ENCODE data around the gene QTRT2.

DNA sequence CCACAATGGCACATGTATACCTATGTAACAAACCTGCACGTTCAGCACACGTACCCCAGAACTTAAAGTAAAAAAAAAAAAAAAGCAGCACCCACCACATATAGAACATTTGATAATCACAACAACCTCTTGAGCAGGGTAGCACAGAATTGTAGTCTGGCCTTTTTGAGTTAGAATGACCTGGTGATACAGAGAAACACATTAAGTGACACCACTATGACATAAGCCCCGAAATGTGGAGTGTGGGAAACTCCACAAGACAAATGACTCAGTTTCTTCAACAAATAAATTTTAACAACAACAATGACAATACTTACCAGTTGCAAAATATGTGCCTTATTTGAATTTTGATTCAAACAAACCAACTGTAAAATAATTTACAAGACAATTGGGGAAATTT lies 76.0 kb downstream of the QTRT2 start:
- TF ChIP-seq, protein P1, sequence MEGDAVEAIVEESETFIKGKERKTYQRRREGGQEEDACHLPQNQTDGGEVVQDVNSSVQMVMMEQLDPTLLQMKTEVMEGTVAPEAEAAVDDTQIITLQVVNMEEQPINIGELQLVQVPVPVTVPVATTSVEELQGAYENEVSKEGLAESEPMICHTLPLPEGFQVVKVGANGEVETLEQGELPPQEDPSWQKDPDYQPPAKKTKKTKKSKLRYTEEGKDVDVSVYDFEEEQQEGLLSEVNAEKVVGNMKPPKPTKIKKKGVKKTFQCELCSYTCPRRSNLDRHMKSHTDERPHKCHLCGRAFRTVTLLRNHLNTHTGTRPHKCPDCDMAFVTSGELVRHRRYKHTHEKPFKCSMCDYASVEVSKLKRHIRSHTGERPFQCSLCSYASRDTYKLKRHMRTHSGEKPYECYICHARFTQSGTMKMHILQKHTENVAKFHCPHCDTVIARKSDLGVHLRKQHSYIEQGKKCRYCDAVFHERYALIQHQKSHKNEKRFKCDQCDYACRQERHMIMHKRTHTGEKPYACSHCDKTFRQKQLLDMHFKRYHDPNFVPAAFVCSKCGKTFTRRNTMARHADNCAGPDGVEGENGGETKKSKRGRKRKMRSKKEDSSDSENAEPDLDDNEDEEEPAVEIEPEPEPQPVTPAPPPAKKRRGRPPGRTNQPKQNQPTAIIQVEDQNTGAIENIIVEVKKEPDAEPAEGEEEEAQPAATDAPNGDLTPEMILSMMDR (IDR thresholded peaks at IDR 0.05), result no peak
- TF ChIP-seq REST (IDR thresholded peaks at IDR 0.05; ENCODE audit: insufficient read depth in 1 of 2, low read depth in 2 of 2, low read length in 1 of 2) (no peak), TCF7L2 (IDR thresholded peaks at IDR 0.05; ENCODE audit: low read depth, low read length) (no peak), SIN3A (IDR thresholded peaks at IDR 0.05; ENCODE audit: borderline replicate concordance, insufficient read depth, low read depth, low read length) (no peak), POLR2AphosphoS5 (IDR thresholded peaks at IDR 0.05; ENCODE audit: low read depth, low read length) (no peak)

Data from Panc1 (cell line).